GM12878 (cell line): Measurements from ENCODE around the gene COQ9. TPM values are rescaled to one million over a fixed set of nuclear protein-coding genes. Genes with fewer than 3 reads are reported as not detected.

Experiments
- ATAC-seq: fragments of 200-7000 bp; cut with Tn5 transposase; 3 replicates; pipeline ENCODE4 v1.9.1; 2020; ENCODE audit warnings: mild to moderate bottlenecking, moderate library complexity
- Bru-seq: library from RNA; stranded (reverse); fragments of 400-500 nt; gene quantifications from one replicate; lab custom pipeline; 2021; lab: Mats Ljungman, UMichigan
- BruChase-seq, 2 experiments: library from RNA; stranded (reverse); fragments of 400-500 nt; gene quantifications; one replicate each; lab custom pipeline; 2021; lab: Mats Ljungman, UMichigan
- BruUV-seq: library from RNA; stranded (reverse); fragments of 400-500 nt; replicated peaks from 2 replicates; lab custom pipeline; 2021; lab: Mats Ljungman, UMichigan
- CTCF ChIA-PET: fragments of 300-600 bp; sonication (Branson Sonifier 250); formaldehyde crosslinking; extraction: SDS; loops from one replicate; lab custom pipeline; 2021; ENCODE audit warnings: inconsistent platforms; lab: Yijun Ruan, JAX
- POLR2A ChIA-PET: fragments of 350-600 bp; formaldehyde crosslinking; extraction: SDS; loops from one replicate; lab custom pipeline; 2021; ENCODE audit warnings: inconsistent platforms; lab: Charles Lee
- RAD21 ChIA-PET: fragments of 300-600 bp; sonication (Branson Sonifier 250); formaldehyde crosslinking; loops from one replicate; lab custom pipeline; 2023; ENCODE audit warnings: antibody characterized with exemption; ENCODE audit not compliant: unreplicated experiment; lab: Charles Lee
- SMC1A ChIA-PET: fragments of 300-600 bp; sonication (Branson Sonifier 250); formaldehyde crosslinking; loops from one replicate; lab custom pipeline; 2023; ENCODE audit not compliant: unreplicated experiment, uncharacterized antibody; lab: Charles Lee
- DNase-seq: peaks from one replicate; pipeline ENCODE4 v3.0.0-alpha.2; 2011; ENCODE audit warnings: low read depth, low spot score
- FAIRE-seq: peaks from 3 replicates; lab custom pipeline; 2011; peaks lifted over from hg19 to GRCh38; lab: Jason Lieb, UNC
- H2AFZ ChIP-seq: 2 replicates; pipeline ENCODE4 v1.6.0; 2011; ENCODE audit warnings: low read depth, low read length, control low read depth; ENCODE audit not compliant: control insufficient read depth
- H3K27ac ChIP-seq: 2 replicates; pipeline ENCODE4 v1.5.1; 2011; ENCODE audit warnings: control low read depth; ENCODE audit not compliant: control insufficient read depth, insufficient read depth
- H3K27me3 ChIP-seq, 2 experiments: replicated peaks in 1 of 2; 2 replicates each; pipeline versions ENCODE4 v1.6.0 to v1.6.1; 2011; ENCODE audit warnings: low read length in 1 of 2; ENCODE audit not compliant: control insufficient read depth in 2 of 2, insufficient read depth in 2 of 2
- H3K36me3 ChIP-seq, 2 experiments: 2 replicates each; pipeline ENCODE4 v1.5.1; 2011; ENCODE audit warnings: low read length in 1 of 2; ENCODE audit not compliant: control insufficient read depth in 2 of 2, insufficient read depth in 2 of 2
- H3K4me1 ChIP-seq: 2 replicates; pipeline ENCODE4 v1.6.1; 2011; ENCODE audit warnings: mild to moderate bottlenecking, low read length, moderate library complexity, mixed read lengths; ENCODE audit not compliant: control insufficient read depth, insufficient read depth
- H3K4me2 ChIP-seq: 2 replicates; pipeline ENCODE4 v1.6.0; 2011; ENCODE audit warnings: control low read depth; ENCODE audit not compliant: control insufficient read depth, insufficient read depth
- H3K4me3 ChIP-seq: fragments of 200-600 bp; sonication (generic); 2 replicates; pipeline ENCODE4 v1.5.1; 2016
- H3K79me2 ChIP-seq: 2 replicates; pipeline ENCODE4 v1.6.0; 2011; ENCODE audit warnings: low read length; ENCODE audit not compliant: control insufficient read depth, insufficient read depth
- H3K9ac ChIP-seq: 2 replicates; pipeline ENCODE4 v1.8.0; 2011; ENCODE audit warnings: low read length, control low read depth, mixed read lengths; ENCODE audit not compliant: control insufficient read depth, insufficient read depth
- H3K9me3 ChIP-seq: replicated peaks from 3 replicates; pipeline ENCODE4 v1.5.1; 2011; ENCODE audit warnings: mild to moderate bottlenecking, low read length; ENCODE audit not compliant: control insufficient read depth, insufficient read depth
- H4K20me1 ChIP-seq: 2 replicates; pipeline ENCODE4 v1.6.0; 2011; ENCODE audit not compliant: control insufficient read depth, insufficient read depth
- BRCA1 ChIP-seq: IDR thresholded peaks from 2 replicates; pipeline ENCODE4 v1.6.1; 2011; ENCODE audit warnings: low read depth, low read length, improper control_type of control experiment
- CEBPB ChIP-seq, 2 experiments: fragments of 150-350 bp in 1 of 2; IDR thresholded peaks; 2 replicates each; pipeline ENCODE4 v1.6.1; 2012 to 2014; ENCODE audit warnings: low read depth in 2 of 2, low read length in 2 of 2, borderline replicate concordance in 1 of 2, inconsistent platforms in 1 of 2
- E2F4 ChIP-seq: IDR thresholded peaks from 2 replicates; pipeline ENCODE4 v1.6.1; 2012; ENCODE audit warnings: low read depth, low read length, improper control_type of control experiment
- ELK1 ChIP-seq: IDR thresholded peaks from 2 replicates; pipeline ENCODE4 v1.6.1; 2012; ENCODE audit warnings: low read depth, low read length, improper control_type of control experiment
- LARP7 ChIP-seq: fragments of 450-650 bp; IDR thresholded peaks from 2 replicates; pipeline ENCODE4 v1.6.1; 2017; ENCODE audit warnings: mild to moderate bottlenecking
- MEF2A ChIP-seq: IDR thresholded peaks from 2 replicates; pipeline ENCODE4 v1.6.1; 2011; ENCODE audit warnings: low read depth, mild to moderate bottlenecking, low read length, moderate library complexity; ENCODE audit not compliant: insufficient read depth
- MYC ChIP-seq: IDR thresholded peaks from 2 replicates; pipeline ENCODE4 v1.6.1; 2011; ENCODE audit warnings: mild to moderate bottlenecking, low read length, moderate library complexity, inconsistent platforms; ENCODE audit not compliant: insufficient read depth, insufficient replicate concordance, insufficient read length, severe bottlenecking
- RB1 ChIP-seq: fragments of 450-650 bp; formaldehyde crosslinking; IDR thresholded peaks from 2 replicates; pipeline ENCODE4 v1.6.1; 2017; ENCODE audit warnings: mild to moderate bottlenecking, borderline replicate concordance
- SIX5 ChIP-seq: IDR thresholded peaks from 2 replicates; pipeline ENCODE4 v1.6.1; 2011; ENCODE audit warnings: mild to moderate bottlenecking, low read depth, low read length, moderate library complexity; ENCODE audit not compliant: severe bottlenecking
- SMARCA5 ChIP-seq: fragments of 450-650 bp; IDR thresholded peaks from 2 replicates; pipeline ENCODE4 v1.6.1; 2017; ENCODE audit warnings: mild to moderate bottlenecking
- SUZ12 ChIP-seq: fragments of 200-600 bp; sonication (generic); IDR thresholded peaks from one replicate; pipeline ENCODE4 v1.6.1; 2018; ENCODE audit warnings: antibody characterized with exemption, mild to moderate bottlenecking; ENCODE audit not compliant: unreplicated experiment
- TCF12 ChIP-seq: IDR thresholded peaks from 2 replicates; pipeline ENCODE4 v1.6.1; 2011; ENCODE audit warnings: low read depth, mild to moderate bottlenecking, low read length
- YY1 ChIP-seq: IDR thresholded peaks from 2 replicates; pipeline ENCODE4 v1.6.1; 2011; ENCODE audit warnings: low read depth, mild to moderate bottlenecking, low read length
- ZNF24 ChIP-seq: fragments of 450-650 bp; IDR thresholded peaks from 2 replicates; pipeline ENCODE4 v1.6.1; 2017; ENCODE audit warnings: antibody characterized with exemption, mild to moderate bottlenecking
- ZZZ3 ChIP-seq: IDR thresholded peaks from 2 replicates; pipeline ENCODE4 v1.6.1; 2011; ENCODE audit warnings: low read depth; ENCODE audit not compliant: control insufficient read depth, insufficient read length
- WGBS: methylation state at CpG from one replicate; pipeline ENCODE4 v1.1.6; 2016; ENCODE audit warnings: low lambda C conversion rate; ENCODE audit not compliant: insufficient replicate concordance, insufficient coverage; ENCODE audit errors: missing lambda C conversion rate; 5-methylcytosine and 5-hydroxymethylcytosine counted together
- in situ Hi-C: fragments of 300-500 bp; cut with MboI; formaldehyde crosslinking; loops from 9 replicates; pipeline ENCODE4 v1.14.3; 2018; ENCODE audit warnings: mixed read lengths
- intact Hi-C: fragments of 100-400 bp; cut with micrococcal nuclease; formaldehyde crosslinking; loops from one replicate; pipeline ENCODE4 v1.14.2; 2022; ENCODE audit not compliant: unreplicated experiment
- long read RNA-seq, 2 experiments: library from polyadenylated mRNA; unstranded; transcript quantifications; one replicate each; pipeline ENCODE4 v2.0.0, GENCODE V29; 2019 to 2020
- polyA minus RNA-seq, 3 experiments: library from RNA; depleted of rRNA, polyadenylated mRNA; stranded (reverse); fragments of >200 nt; gene quantifications; 2 replicates each; pipeline ENCODE4 v1.2.3, GENCODE V29; 2011
- polyA plus RNA-seq, 11 experiments: library from polyadenylated mRNA; depleted of rRNA in 4 of 11; unstranded in 6 of 11; stranded (reverse) in 5 of 11; fragments of >200 nt; fragmentation: Nextera tagmentation in 4 of 11; fragmentation: Illumina TruSeq in 1 of 11; extraction: Ambion mirVana in 4 of 11; extraction: Trizol in 1 of 11; gene quantifications; 1 replicate in 1 of 11; 2 replicates in 10 of 11; pipeline versions ENCODE4 v1.2.1 to v1.2.3, GENCODE V29; 2011 to 2016; ENCODE audit warnings: inconsistent platforms in 2 of 11, missing spikeins in 2 of 11, low read depth in 1 of 11
- total RNA-seq, 4 experiments: library from RNA; depleted of rRNA in 3 of 4; stranded (reverse); fragments of >200 nt in 3 of 4; fragmentation: Illumina TruSeq in 1 of 4; extraction: Trizol in 1 of 4; gene quantifications; 2 replicates each; pipeline versions ENCODE4 v1.2.1 to v1.2.3, GENCODE V29; 2013 to 2021

COQ9 gene
- 53.1 and 55.9 TPM in 2 replicates for total RNA-seq (2013; cell fraction: nucleolus; rRNA removed)
- total RNA-seq (2014; rRNA removed) (50.3 and 51.3 TPM in 2 replicates), total RNA-seq (2014; rRNA removed; fragmentation: Illumina TruSeq; extraction: Trizol) (40.1 and 43.0 TPM in 2 replicates), total RNA-seq (2021) (35.2 and 42.7 TPM in 2 replicates), polyA plus RNA-seq (2011; rRNA removed) (52.6 and 64.7 TPM in 2 replicates), polyA plus RNA-seq (2014; fragmentation: Illumina TruSeq; extraction: Trizol) (55.9 and 56.5 TPM in 2 replicates), polyA plus RNA-seq (2014; fragmentation: Nextera tagmentation; extraction: Ambion mirVana) (10 to 100 TPM; 24.1 to 32.7 TPM), polyA plus RNA-seq (2014; rRNA removed) (48.9 and 57.9 TPM in 2 replicates), polyA plus RNA-seq (2016; fragmentation: Nextera tagmentation; extraction: Ambion mirVana) (10 to 100 TPM; 69.7 to 79.7 TPM), polyA minus RNA-seq (2011; rRNA and poly(A)+ RNA removed) (48.5 and 55.0 TPM in 2 replicates), Bru-seq, nascent RNA (percentile 63 among the genes with signal in this experiment), BruChase-seq, experiment 1, labeled RNA remaining after a 6-hour chase (percentile 68 among the genes with signal in this experiment), BruChase-seq, experiment 2, labeled RNA remaining after a 2-hour chase (percentile 70 among the genes with signal in this experiment)
- polyA plus RNA-seq (2011; ENCODE audit: low read depth): 26.5 TPM
- polyA plus RNA-seq (2011; cell fraction: cytosol; rRNA removed): 71.8 TPM in 2 replicates
- polyA plus RNA-seq (2011; cell fraction: nucleus; rRNA removed): 86.9 and 120 TPM in 2 replicates
- polyA plus RNA-seq (2012): 26.2 and 31.8 TPM in 2 replicates
- 14.0 and 23.3 TPM in 2 replicates for polyA minus RNA-seq (2011; cell fraction: cytosol; rRNA and poly(A)+ RNA removed)
- polyA minus RNA-seq (2011; cell fraction: nucleus; rRNA and poly(A)+ RNA removed): 22.1 and 29.3 TPM in 2 replicates
- long read RNA-seq, experiment 1, transcript COQ9-201 (9 exons, 1,677 nt): major isoform, 39 of 45 reads
- long read RNA-seq, experiment 1, partial matches to known transcripts: 2 of 45 reads
- long read RNA-seq, experiment 1, other reads (novel, unspliced or antisense): 4 of 45 reads
- long read RNA-seq, experiment 2, transcript COQ9-201 (9 exons, 1,677 nt): major isoform, 173 of 212 reads
- long read RNA-seq, experiment 2, partial matches to known transcripts: 13 of 212 reads
- long read RNA-seq, experiment 2, other reads (novel, unspliced or antisense): 19 of 212 reads

- RAD21 ChIA-PET: interaction anchor here (0.5 to 2.2 kb wide), 13 partner anchors 10 to 709 kb away, joined by 3 to 9 read pairs (median 4); partner anchors contain the start of genes DOK4 and POLR2C
- H3K27ac ChIP-seq: peak within 1 kb of the TSS; percentile 88
- SMC1A ChIA-PET: interaction anchor here (0.6 to 1.8 kb wide), 11 partner anchors 9 to 289 kb away, joined by 3 to 8 read pairs (median 3); partner anchors contain the start of gene ADGRG5
- no peaks in the 10 kb centered on the region for H4K20me1 ChIP-seq
- H3K4me3 ChIP-seq: peak within 1 kb of the TSS; percentile 97
- H3K9me3 ChIP-seq: no peaks in the 10 kb centered on the region
- peak; percentile 74 for DNase-seq
- WGBS: 1% methylated on average over 53 of the region's 68 CpGs
- ATAC-seq: peak; percentile 99
- H3K9ac ChIP-seq: peak within 1 kb of the TSS; percentile 98
- intact Hi-C loops: loop anchor here (10.0 kb wide), 1 partner anchor 677 kb away; the partner anchor contains the start of gene CFAP20
- H3K4me1 ChIP-seq: peaks cover 6% of the 10 kb centered on the region; the same call in 1 of the 2 replicates
- peaks cover 0 to 2% of the 10 kb centered on the region in 2 experiments; a peak in 3 of 4 replicates for H3K36me3 ChIP-seq
- POLR2A ChIA-PET: interaction anchor here (0.6 to 2.0 kb wide), 18 partner anchors 8 to 262 kb away, joined by 3 to 14 read pairs (median 4); partner anchors contain the start of genes POLR2C, PSME3IP1 and RSPRY1
- peak; percentile 84 for FAIRE-seq
- H3K79me2 ChIP-seq: peaks cover 40% of the 10 kb centered on the region
- in situ Hi-C loops: no loop called here
- peak within 1 kb of the TSS; percentile 91 for H2AFZ ChIP-seq
- no peaks in the 10 kb centered on the region for H3K27me3 ChIP-seq
- BruUV-seq: TSS peak; percentile 81
- CTCF ChIA-PET: interaction anchor here (0.8 to 6.5 kb wide), 13 partner anchors 10 to 147 kb away, joined by 3 to 42 read pairs (median 3); partner anchors contain the start of gene POLR2C
- H3K4me2 ChIP-seq: peak within 1 kb of the TSS; percentile 91
- peak; percentile 77 for TF ChIP-seq SIX5
- no peak for TF ChIP-seq CEBPB (IDR thresholded peaks at IDR 0.05; ENCODE audit: borderline replicate concordance in 1 of 2, low read depth in 2 of 2, low read length in 2 of 2)
- peak; percentile 97 for TF ChIP-seq BRCA1
- no peak for TF ChIP-seq MYC
- TF ChIP-seq LARP7: peak; percentile 91
- no peak for TF ChIP-seq ZZZ3
- peak; percentile 62; the same call in 1 of the 2 replicates for TF ChIP-seq ELK1
- TF ChIP-seq MEF2A: 0 out of 2 replicates have a peak, but pooled peaks have one; percentile 40
- TF ChIP-seq E2F4: no peak
- TF ChIP-seq YY1: peak; percentile 99
- peak; percentile 50; the same call in 1 of the 2 replicates for TF ChIP-seq RB1
- no peak for TF ChIP-seq SUZ12
- TF ChIP-seq SMARCA5: peak; percentile 40; the same call in 1 of the 2 replicates
- TF ChIP-seq TCF12: 0 out of 2 replicates have a peak, but pooled peaks have one; percentile 47
- no peak for TF ChIP-seq ZNF24
These were observed at the start of gene COQ9, which contains the start of gene CIAPIN1 for GRCh38 chr16:57447186-57447962. Gene COQ9, plus strand, starts transcription at chr16:57447479. Its CDS starts 27 bp downstream, at chr16:57447506. Gene CIAPIN1, minus strand, starts transcription at chr16:57447385. Its CDS starts 6,457 bp downstream, at chr16:57440928.
